ENCODE results near the gene ARHGEF3. TPM values are rescaled to one million over a fixed set of nuclear protein-coding genes. Genes with fewer than 3 reads are reported as not detected.

The ARHGEF3 gene
- total RNA-seq, 6 experiments from 2014 or later, result 1.0 to 2.9 (median 1.6) TPM

DNA sequence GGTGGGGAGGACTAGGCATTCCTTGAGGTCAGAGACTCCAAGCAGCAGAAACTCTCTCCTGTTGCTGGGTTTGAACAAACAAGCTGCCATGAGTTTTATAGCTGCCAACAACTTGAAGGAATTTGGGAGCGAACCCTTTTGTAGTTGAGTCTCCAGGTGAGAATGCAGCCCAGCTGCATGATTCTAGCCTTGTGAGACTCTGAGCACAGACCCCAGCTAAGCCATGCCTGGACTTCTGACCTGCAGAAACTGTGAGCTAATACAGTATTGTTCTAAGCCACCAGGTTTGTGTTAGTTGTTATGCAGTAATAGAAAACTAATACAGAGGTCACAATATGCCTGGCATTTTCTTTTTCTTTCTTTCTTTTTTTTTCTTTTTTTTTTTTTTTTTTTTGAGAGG, 112.4 kb downstream of the ARHGEF3 start:
- no peak for TF ChIP-seq POLR2A (IDR thresholded peaks at IDR 0.05)
- TF ChIP-seq, protein P1, sequence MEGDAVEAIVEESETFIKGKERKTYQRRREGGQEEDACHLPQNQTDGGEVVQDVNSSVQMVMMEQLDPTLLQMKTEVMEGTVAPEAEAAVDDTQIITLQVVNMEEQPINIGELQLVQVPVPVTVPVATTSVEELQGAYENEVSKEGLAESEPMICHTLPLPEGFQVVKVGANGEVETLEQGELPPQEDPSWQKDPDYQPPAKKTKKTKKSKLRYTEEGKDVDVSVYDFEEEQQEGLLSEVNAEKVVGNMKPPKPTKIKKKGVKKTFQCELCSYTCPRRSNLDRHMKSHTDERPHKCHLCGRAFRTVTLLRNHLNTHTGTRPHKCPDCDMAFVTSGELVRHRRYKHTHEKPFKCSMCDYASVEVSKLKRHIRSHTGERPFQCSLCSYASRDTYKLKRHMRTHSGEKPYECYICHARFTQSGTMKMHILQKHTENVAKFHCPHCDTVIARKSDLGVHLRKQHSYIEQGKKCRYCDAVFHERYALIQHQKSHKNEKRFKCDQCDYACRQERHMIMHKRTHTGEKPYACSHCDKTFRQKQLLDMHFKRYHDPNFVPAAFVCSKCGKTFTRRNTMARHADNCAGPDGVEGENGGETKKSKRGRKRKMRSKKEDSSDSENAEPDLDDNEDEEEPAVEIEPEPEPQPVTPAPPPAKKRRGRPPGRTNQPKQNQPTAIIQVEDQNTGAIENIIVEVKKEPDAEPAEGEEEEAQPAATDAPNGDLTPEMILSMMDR (IDR thresholded peaks at IDR 0.05), result no peak
- Histone ChIP-seq H3K4me1 (no peaks in the 10 kb centered on the region), H3K36me3 (no peaks in the 10 kb centered on the region), H3K4me3 (no peak overlapping the region), H3K9me3 (no peaks in the 10 kb centered on the region), H3K27me3 (no peaks in the 10 kb centered on the region), H3K27ac (no peak overlapping the region)
- DNase-seq (no peak), ATAC-seq (no peak)
- intact Hi-C loops (cut with DNase I), result no loop called here
- WGBS (ENCODE audit: insufficient coverage, low coverage, low lambda C conversion rate, missing lambda C conversion rate), result 100% methylated on average over 1 of the region's 1 CpG

DNA sequence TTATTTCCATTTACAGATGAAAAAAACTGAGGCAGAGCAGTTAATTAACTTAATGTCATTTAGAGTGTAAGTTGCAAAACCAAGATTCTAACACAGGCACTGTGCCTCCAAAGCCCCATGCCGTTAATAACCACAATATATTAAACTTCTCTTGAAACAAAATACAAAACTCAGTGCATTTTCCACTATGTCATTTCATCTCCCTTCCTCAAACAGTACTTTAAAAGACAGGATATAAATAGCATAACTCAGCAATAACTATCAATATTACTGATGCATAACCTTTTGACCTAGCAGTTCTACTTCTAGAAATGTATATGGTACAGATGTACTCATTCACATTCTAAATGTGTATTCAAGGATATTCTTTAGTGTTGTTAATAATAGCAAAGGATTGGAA, 113.6 kb downstream of the ARHGEF3 start:
- H3K4me3 ChIP-seq, result no peak overlapping the region
- H3K4me1 ChIP-seq, result no peaks in the 10 kb centered on the region
- no peak overlapping the region for H3K27ac ChIP-seq
- H3K36me3 ChIP-seq, result no peaks in the 10 kb centered on the region
- intact Hi-C loops (cut with DNase I), result no loop called here
- no peak for ATAC-seq
- no peak for DNase-seq
- H3K27me3 ChIP-seq, result no peaks in the 10 kb centered on the region
- H3K9me3 ChIP-seq, result no peaks in the 10 kb centered on the region
- 67% methylated on average over 1 of the region's 1 CpG for WGBS (ENCODE audit: insufficient coverage, low coverage, low lambda C conversion rate, missing lambda C conversion rate)
- TF ChIP-seq, protein P1 (IDR thresholded peaks at IDR 0.05), result no peak
- no peak for TF ChIP-seq POLR2A (IDR thresholded peaks at IDR 0.05)

DNA sequence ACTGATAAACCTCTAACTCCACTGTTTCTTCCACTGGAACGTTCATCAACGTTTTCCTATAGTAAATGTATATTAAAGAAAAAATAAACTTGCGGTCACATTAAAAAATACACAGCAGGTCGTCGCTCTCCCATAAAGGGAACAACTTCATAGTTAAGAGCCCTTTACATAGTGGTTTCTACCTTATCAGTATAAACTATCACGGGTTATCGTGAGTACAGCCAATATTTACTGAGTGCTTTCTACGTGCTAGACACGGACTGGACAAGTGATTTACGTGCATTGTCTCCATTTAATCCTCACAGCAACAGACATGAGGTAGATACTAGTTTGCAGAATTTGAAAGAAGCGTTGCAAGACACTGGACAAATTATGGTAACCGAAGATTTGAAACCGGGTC, 117.7 kb downstream of the ARHGEF3 start:
- ATAC-seq (no peak), DNase-seq (no peak)
- Histone ChIP-seq H3K36me3 (no peaks in the 10 kb centered on the region), H3K9me3 (no peaks in the 10 kb centered on the region), H3K4me1 (peaks cover 0 to 16% (median 0%) of the 10 kb centered on the region in 4 donors), H3K4me3 (no peak overlapping the region), H3K27me3 (no peaks in the 10 kb centered on the region), H3K27ac (no peak overlapping the region)
- intact Hi-C loops (cut with DNase I), result no loop called here
- WGBS (ENCODE audit: insufficient coverage, low coverage, low lambda C conversion rate, missing lambda C conversion rate), result 97% methylated on average over 13 of the region's 13 CpGs
- TF ChIP-seq, protein P1 (IDR thresholded peaks at IDR 0.05), result no peak
- no peak for TF ChIP-seq POLR2A (IDR thresholded peaks at IDR 0.05)

DNA sequence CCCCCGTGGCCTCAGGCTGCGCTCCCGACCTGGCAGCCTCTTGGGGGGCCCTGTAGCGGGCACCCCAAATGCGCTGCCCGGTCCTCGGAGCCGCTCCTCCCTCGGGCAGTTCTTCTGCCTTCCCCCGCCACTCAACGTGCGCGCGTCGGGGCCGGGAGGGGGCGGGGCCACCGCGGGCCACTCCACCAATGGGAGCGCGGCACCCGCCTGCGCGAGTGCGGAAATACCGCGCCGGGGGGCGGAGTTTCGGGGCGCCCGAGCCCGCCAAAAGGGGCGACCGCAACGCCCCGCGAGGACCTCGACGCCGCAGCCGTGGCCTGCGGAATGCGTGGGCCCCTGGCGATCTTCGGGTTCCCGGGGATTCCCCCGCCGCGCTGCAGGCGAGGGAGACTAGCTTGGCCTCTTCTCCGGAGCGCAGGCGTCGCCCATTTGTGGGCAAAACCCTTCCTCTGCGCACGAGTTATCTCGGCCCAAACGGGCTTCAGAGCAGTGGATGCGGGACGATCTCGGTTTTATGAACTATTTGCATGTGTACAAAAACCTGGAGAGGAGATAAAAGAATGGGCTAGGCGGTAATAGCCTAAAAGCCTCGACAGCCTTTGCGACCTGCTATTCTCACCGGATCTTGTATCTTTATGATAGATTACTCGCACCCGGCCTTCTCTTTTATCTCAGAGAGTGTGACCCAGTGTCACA, 118.5 kb downstream of the ARHGEF3 start, which contains the start of gene TASOR:
Gene TASOR, minus strand, starts transcription at position 144 of the 696 bp plus-strand sequence. CDS start 259 bp downstream, outside the sequence.
- TF ChIP-seq, protein P1 (IDR thresholded peaks at IDR 0.05), result no peak
- peak; percentile 53 for TF ChIP-seq POLR2A (IDR thresholded peaks at IDR 0.05)
- Histone ChIP-seq H3K4me1 (peaks cover 0 to 16% (median 0%) of the 10 kb centered on the region in 4 donors), H3K9me3 (no peaks in the 10 kb centered on the region), H3K27ac (peak within 1 kb of the TSS; percentile 92 to 93 (median 93)), H3K4me3 (peak within 1 kb of the TSS; percentile 83 to 85 (median 83)), H3K27me3 (no peaks in the 10 kb centered on the region), H3K36me3 (no peaks in the 10 kb centered on the region)
- DNase-seq (peak; percentile 86 to 88 (median 87)), ATAC-seq (peak; percentile 94 to 96 (median 96))
- intact Hi-C loops (cut with DNase I), result no loop called here
- 65% methylated on average over 15 of the region's 68 CpGs for WGBS (ENCODE audit: insufficient coverage, low coverage, low lambda C conversion rate, missing lambda C conversion rate)
